Ascending aorta (tissue), 2 donors: ENCODE measurements around the gene MED16. TPM values are rescaled to one million over a fixed set of nuclear protein-coding genes. Genes with fewer than 3 reads are reported as not detected.

ENCODE experiments used
- DNase-seq, 2 donors: peaks; one replicate each; pipeline ENCODE4 v3.0.0-alpha.2; 2019; ENCODE audit warnings: low spot score in 2 of 2
- H3K27ac ChIP-seq, 2 donors: fragments of 200-600 bp; sonication (generic); one replicate each; pipeline ENCODE4 v1.5.1; 2016 to 2017; ENCODE audit warnings: mild to moderate bottlenecking in 1 of 2
- H3K27me3 ChIP-seq: fragments of 200-600 bp; sonication (generic); one replicate; pipeline ENCODE4 v1.5.1; 2017
- H3K36me3 ChIP-seq, 2 donors: fragments of 200-600 bp; sonication (generic); one replicate each; pipeline ENCODE4 v1.5.1; 2016
- H3K4me1 ChIP-seq, 2 donors: fragments of 200-600 bp; sonication (generic); one replicate each; pipeline ENCODE4 v1.5.1; 2016 to 2017; ENCODE audit warnings: mild to moderate bottlenecking in 1 of 2
- H3K4me3 ChIP-seq, 2 donors: fragments of 200-600 bp; sonication (generic); one replicate each; pipeline ENCODE4 v1.5.1; 2016 to 2017; ENCODE audit warnings: mild to moderate bottlenecking in 1 of 2
- H3K9me3 ChIP-seq, 2 donors: fragments of 200-600 bp; sonication (generic); one replicate each; pipeline ENCODE4 v1.5.1; 2016
- CTCF ChIP-seq, 3 experiments: fragments of 200-600 bp in 2 of 3; fragments of 450-650 bp in 1 of 3; sonication (generic) in 2 of 3; IDR thresholded peaks; one replicate each; pipeline ENCODE4 v1.5.1; 2016 to 2019; ENCODE audit warnings: antibody characterized with exemption in 3 of 3, mild to moderate bottlenecking in 1 of 3, moderate library complexity in 1 of 3
- intact Hi-C: fragments of 100-400 bp; cut with DNase I; formaldehyde crosslinking; loops from one replicate; pipeline ENCODE4 v1.15.1; 2023
- total RNA-seq: library from RNA; depleted of rRNA; stranded (reverse); fragments of >200 nt; gene quantifications from one replicate; pipeline ENCODE4 v1.1.0, GENCODE V29; 2016

The MED16 gene
- total RNA-seq, 1 donor from 2014 or later, result 73.2 TPM

- peak in 1 of 2 donors; percentile 86 for DNase-seq
- Histone ChIP-seq H3K4me1 (peaks cover 6 to 19% of the 10 kb centered on the region in 2 donors), H3K4me3 (peak within 1 kb of the TSS; percentile 93 to 95), H3K36me3 (no peaks in the 10 kb centered on the region), H3K27ac (peak within 1 kb of the TSS; percentile 84 to 91), H3K9me3 (no peaks in the 10 kb centered on the region), H3K27me3 (peaks cover 15% of the 10 kb centered on the region)
- TF ChIP-seq CTCF (IDR thresholded peaks at IDR 0.05), result no peak
- intact Hi-C loops, result loop anchor here (1.0 to 5.0 kb wide), 2 partner anchors 20 to 116 kb away; partner anchors contain the start of genes MED16, PTBP1 and RNU6-9
Measured at GRCh38 chr19:913080-913748, 20.2 kb upstream of the MED16 start, which contains the start of gene R3HDM4. TSS of gene R3HDM4 (minus strand) at chr19:913219. CDS start at chr19:913157, 62 bp downstream.

DNA sequence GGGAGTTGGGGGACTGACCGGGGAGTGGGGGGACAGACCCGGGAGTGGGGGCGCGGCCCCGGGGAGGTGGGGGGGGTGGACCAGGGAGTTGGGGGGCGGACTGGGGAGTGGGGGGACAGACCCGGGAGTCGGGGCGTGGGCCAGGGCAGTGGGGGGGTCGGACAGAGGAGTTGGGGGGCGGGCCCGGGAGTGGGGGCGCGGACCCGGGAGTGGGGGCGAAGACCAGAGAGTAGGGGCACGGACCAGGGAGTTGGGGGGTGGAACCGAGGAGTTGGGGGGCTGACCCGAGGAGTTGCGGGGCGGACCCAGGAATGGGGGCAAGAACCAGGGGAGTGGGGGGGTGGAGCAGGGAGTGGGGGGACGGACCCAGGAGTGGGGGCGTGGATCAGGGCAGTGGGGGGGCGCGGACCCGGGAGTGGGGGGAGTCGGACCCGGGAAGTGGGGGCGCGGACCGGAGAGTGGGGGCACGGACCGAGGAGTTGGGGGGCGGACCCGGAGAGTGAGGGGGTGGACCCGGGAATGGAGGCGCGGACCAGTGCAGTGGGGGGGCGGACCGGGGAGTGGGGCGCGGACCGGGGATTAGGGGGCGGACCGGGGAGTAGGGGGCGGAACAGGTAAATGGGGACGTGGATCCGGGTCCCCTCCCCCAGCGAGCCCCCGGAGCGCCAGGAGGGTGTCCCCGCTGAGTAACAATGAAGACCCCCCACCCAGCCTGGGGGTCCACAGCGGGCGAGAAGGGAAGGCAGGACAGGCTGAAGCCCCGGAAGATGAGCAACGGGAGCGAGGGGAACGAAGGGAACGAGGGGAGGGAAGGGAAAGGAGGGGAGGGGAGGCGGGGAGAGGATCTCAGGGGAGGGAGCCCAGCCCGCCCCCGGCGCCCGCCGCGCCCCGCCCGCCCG lies 19.4 kb upstream of the MED16 start:
- Histone ChIP-seq H3K27me3 (peaks cover 7% of the 10 kb centered on the region), H3K9me3 (no peaks in the 10 kb centered on the region), H3K36me3 (no peaks in the 10 kb centered on the region), H3K4me3 (peak overlapping the region; percentile 93 to 95), H3K4me1 (peaks cover 2 to 12% of the 10 kb centered on the region in 2 donors), H3K27ac (peak overlapping the region; percentile 74 to 79)
- intact Hi-C loops, result loop anchor here (1.0 to 5.0 kb wide), 2 partner anchors 19 to 115 kb away; partner anchors contain the start of genes MED16, PTBP1 and RNU6-9
- TF ChIP-seq CTCF (IDR thresholded peaks at IDR 0.05), result no peak
- DNase-seq, result no peak

- Histone ChIP-seq H3K27ac (peak overlapping the region in 1 of 2 donors; percentile 7), H3K9me3 (no peaks in the 10 kb centered on the region), H3K36me3 (no peaks in the 10 kb centered on the region), H3K4me1 (peaks cover 0 to 7% of the 10 kb centered on the region in 2 donors), H3K4me3 (peak overlapping the region in 1 of 2 donors; percentile 2), H3K27me3 (no peaks in the 10 kb centered on the region)
- TF ChIP-seq CTCF (IDR thresholded peaks at IDR 0.05), result no peak
- intact Hi-C loops, result loop anchor here (5.0 kb wide), 1 partner anchor 114 kb away; the partner anchor contains the start of gene PTBP1
- DNase-seq, result no peak
Measured at GRCh38 chr19:911197-912033, 18.4 kb upstream of the MED16 start.

GRCh38 chr19:907183-907853 lies 14.3 kb upstream of the MED16 start:
- Histone ChIP-seq H3K27ac (no peak overlapping the region), H3K27me3 (no peaks in the 10 kb centered on the region), H3K36me3 (no peaks in the 10 kb centered on the region), H3K4me1 (no peaks in the 10 kb centered on the region), H3K4me3 (no peak overlapping the region), H3K9me3 (no peaks in the 10 kb centered on the region)
- no peak for TF ChIP-seq CTCF (IDR thresholded peaks at IDR 0.05)
- no peak for DNase-seq
- intact Hi-C loops, result no loop called here
